Gastroesophageal sphincter (tissue), 4 donors: ENCODE results near the gene DIS3L. TPM values are rescaled to one million over a fixed set of nuclear protein-coding genes. Genes with fewer than 3 reads are reported as not detected.
"Not testable (repeated sequence)": the region's sequence is repeated elsewhere in the genome, so short reads cannot be mapped to it uniquely, and the experiment has no call there.

Experiments
- ATAC-seq: fragments of 150-250 bp; one replicate; pipeline ENCODE4 v1.9.1; 2016; ENCODE audit warnings: mild to moderate bottlenecking, moderate library complexity
- H3K27ac ChIP-seq, 4 donors: fragments of 200-600 bp; sonication (generic) in 3 of 4; 1 replicate in 3 of 4; 2 replicates in 1 of 4; pipeline ENCODE4 v1.5.1; 2016 to 2019
- H3K27me3 ChIP-seq: fragments of 200-600 bp; sonication (generic); one replicate; pipeline ENCODE4 v1.5.1; 2019
- H3K36me3 ChIP-seq, 2 donors: fragments of 200-600 bp; sonication (generic); one replicate each; pipeline ENCODE4 v1.5.1; 2019; ENCODE audit warnings: control low read depth in 1 of 2
- H3K4me1 ChIP-seq, 3 donors: fragments of 200-600 bp; sonication (generic); 1 replicate in 2 of 3; 2 replicates in 1 of 3; pipeline ENCODE4 v1.5.1; 2016 to 2019; ENCODE audit warnings: control low read depth in 2 of 3
- H3K4me3 ChIP-seq, 2 donors: fragments of 200-600 bp; sonication (generic); one replicate each; pipeline ENCODE4 v1.5.1; 2019; ENCODE audit warnings: mild to moderate bottlenecking in 1 of 2, moderate library complexity in 1 of 2
- H3K9me3 ChIP-seq, 3 donors: fragments of 200-600 bp; sonication (generic); one replicate each; pipeline ENCODE4 v1.5.1; 2017 to 2019; ENCODE audit warnings: control low read depth in 2 of 3
- EP300 ChIP-seq: sonication (generic); formaldehyde crosslinking; IDR thresholded peaks from one replicate; pipeline ENCODE4 v1.6.1; 2017; ENCODE audit warnings: antibody characterized with exemption, mild to moderate bottlenecking
- POLR2A ChIP-seq, 2 donors: fragments of 450-650 bp; IDR thresholded peaks; one replicate each; pipeline ENCODE4 v1.6.1; 2017; ENCODE audit warnings: antibody characterized with exemption in 2 of 2, mild to moderate bottlenecking in 2 of 2, moderate library complexity in 1 of 2
- POLR2AphosphoS5 ChIP-seq: sonication (generic); formaldehyde crosslinking; IDR thresholded peaks from one replicate; pipeline ENCODE4 v1.6.1; 2017; ENCODE audit warnings: antibody characterized with exemption
- WGBS, 2 donors: methylation state at CpG; one replicate each; pipeline ENCODE4 v1.1.5; 2018; ENCODE audit warnings: low coverage in 1 of 2; 5-methylcytosine and 5-hydroxymethylcytosine counted together
- total RNA-seq, 4 donors: library from RNA; depleted of rRNA; stranded (reverse); fragments of >200 nt; gene quantifications; one replicate each; pipeline ENCODE4 v1.1.0, GENCODE V29; 2016
- TF ChIP-seq, protein P1 (sequence below), 4 experiments: fragments of 200-600 bp in 2 of 4; fragments of 450-650 bp in 2 of 4; sonication (generic) in 1 of 4; IDR thresholded peaks; one replicate each; pipeline ENCODE4 v1.5.1; 2017 to 2019; ENCODE audit warnings: antibody characterized with exemption in 4 of 4, mild to moderate bottlenecking in 2 of 4, moderate library complexity in 2 of 4

DIS3L gene
- total RNA-seq, 4 donors from 2014 or later, result 33.9 to 40.0 (median 35.2) TPM

DNA sequence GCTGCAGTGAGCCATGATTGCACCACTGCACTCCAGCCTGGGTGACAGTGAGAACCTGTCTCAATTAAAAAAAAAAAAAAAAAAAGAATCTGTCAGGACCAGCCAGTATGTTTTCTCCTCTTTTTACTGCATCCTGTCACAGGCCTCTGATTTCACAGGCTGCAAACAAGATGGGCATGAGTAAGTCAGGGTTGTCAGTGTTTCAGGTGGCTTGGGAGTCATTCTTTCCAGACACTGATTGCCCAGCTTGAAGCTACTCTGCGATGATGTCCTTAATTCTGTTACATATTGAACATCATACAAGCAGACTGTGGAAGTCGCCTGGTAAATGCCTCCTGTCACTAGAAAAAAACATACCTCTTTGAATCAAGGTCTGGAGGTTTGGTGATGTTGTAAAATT lies 18.8 kb downstream of the DIS3L start:
- peaks cover 0 to 99% of the 10 kb centered on the region in 2 donors for H3K36me3 ChIP-seq
- H3K27me3 ChIP-seq, result no peaks in the 10 kb centered on the region
- WGBS, 2 donors, result 91 to 100% methylated on average over 2 of the region's 2 CpGs
- TF ChIP-seq, protein P1, sequence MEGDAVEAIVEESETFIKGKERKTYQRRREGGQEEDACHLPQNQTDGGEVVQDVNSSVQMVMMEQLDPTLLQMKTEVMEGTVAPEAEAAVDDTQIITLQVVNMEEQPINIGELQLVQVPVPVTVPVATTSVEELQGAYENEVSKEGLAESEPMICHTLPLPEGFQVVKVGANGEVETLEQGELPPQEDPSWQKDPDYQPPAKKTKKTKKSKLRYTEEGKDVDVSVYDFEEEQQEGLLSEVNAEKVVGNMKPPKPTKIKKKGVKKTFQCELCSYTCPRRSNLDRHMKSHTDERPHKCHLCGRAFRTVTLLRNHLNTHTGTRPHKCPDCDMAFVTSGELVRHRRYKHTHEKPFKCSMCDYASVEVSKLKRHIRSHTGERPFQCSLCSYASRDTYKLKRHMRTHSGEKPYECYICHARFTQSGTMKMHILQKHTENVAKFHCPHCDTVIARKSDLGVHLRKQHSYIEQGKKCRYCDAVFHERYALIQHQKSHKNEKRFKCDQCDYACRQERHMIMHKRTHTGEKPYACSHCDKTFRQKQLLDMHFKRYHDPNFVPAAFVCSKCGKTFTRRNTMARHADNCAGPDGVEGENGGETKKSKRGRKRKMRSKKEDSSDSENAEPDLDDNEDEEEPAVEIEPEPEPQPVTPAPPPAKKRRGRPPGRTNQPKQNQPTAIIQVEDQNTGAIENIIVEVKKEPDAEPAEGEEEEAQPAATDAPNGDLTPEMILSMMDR (IDR thresholded peaks at IDR 0.05), result no peak
- no peak for TF ChIP-seq EP300
- no peak for TF ChIP-seq POLR2A (IDR thresholded peaks at IDR 0.05)
- TF ChIP-seq POLR2AphosphoS5, result no peak
- no peak for ATAC-seq
- H3K9me3 ChIP-seq, result no peaks in the 10 kb centered on the region
- no peak overlapping the region for H3K27ac ChIP-seq
- no peak overlapping the region for H3K4me3 ChIP-seq
- no peaks in the 10 kb centered on the region for H3K4me1 ChIP-seq

- TF ChIP-seq EP300 (no peak), POLR2AphosphoS5 (no peak), POLR2A (IDR thresholded peaks at IDR 0.05) (no peak)
- TF ChIP-seq, protein P1 (IDR thresholded peaks at IDR 0.05), result no peak
- Histone ChIP-seq H3K4me3 (no peak overlapping the region), H3K27me3 (no peaks in the 10 kb centered on the region), H3K36me3 (peaks cover 0 to 100% of the 10 kb centered on the region in 2 donors), H3K4me1 (no peaks in the 10 kb centered on the region), H3K9me3 (no peaks in the 10 kb centered on the region), H3K27ac (no peak overlapping the region)
- no peak for ATAC-seq
- WGBS, 2 donors, result 72 to 78% methylated on average over 12 of the region's 12 CpGs
Measured at GRCh38 chr15:66323312-66323928, 30.1 kb downstream of the DIS3L start.

- H3K27ac ChIP-seq, result no peak overlapping the region
- no peaks in the 10 kb centered on the region for H3K9me3 ChIP-seq
- H3K27me3 ChIP-seq, result no peaks in the 10 kb centered on the region
- no peak overlapping the region for H3K4me3 ChIP-seq
- TF ChIP-seq, protein P1 (IDR thresholded peaks at IDR 0.05), result no peak
- no peak for TF ChIP-seq EP300
- TF ChIP-seq POLR2A (IDR thresholded peaks at IDR 0.05), result no peak
- no peak for TF ChIP-seq POLR2AphosphoS5
- 78 to 88% methylated on average over 6 to 9 of the region's 11 CpGs for WGBS, 2 donors
- H3K4me1 ChIP-seq, result no peaks in the 10 kb centered on the region
- H3K36me3 ChIP-seq, result peaks cover 0 to 100% of the 10 kb centered on the region in 2 donors
- ATAC-seq, result no peak
Measured at GRCh38 chr15:66326051-66326450, 32.7 kb downstream of the DIS3L start.

DNA sequence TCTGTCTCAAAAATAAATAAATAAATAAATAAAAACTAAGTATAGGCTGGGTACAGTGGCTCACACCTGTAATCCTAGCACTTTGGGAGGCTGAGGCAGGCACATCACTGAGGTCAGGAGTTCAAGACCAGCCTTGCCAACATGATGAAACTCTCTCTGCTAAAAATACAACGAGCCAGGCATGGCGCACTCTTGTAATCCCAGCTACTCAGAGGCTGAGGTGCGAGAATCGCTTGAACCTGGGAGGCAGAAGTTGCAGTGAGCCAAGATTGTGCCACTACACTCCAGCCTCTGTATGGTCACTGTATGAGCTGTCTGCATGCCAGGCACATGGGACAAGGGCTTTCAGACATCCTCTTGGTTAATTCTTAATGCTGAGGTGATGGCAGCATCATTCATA lies 34.4 kb downstream of the DIS3L start:
- Histone ChIP-seq H3K4me3 (no peak overlapping the region), H3K36me3 (peaks cover 0 to 100% of the 10 kb centered on the region in 2 donors), H3K27me3 (no peaks in the 10 kb centered on the region), H3K27ac (no peak overlapping the region), H3K4me1 (no peaks in the 10 kb centered on the region), H3K9me3 (no peaks in the 10 kb centered on the region)
- WGBS, 2 donors, result 88 to 100% methylated on average over 2 to 4 of the region's 4 CpGs
- TF ChIP-seq EP300 (no peak), POLR2A (IDR thresholded peaks at IDR 0.05) (no peak)
- TF ChIP-seq, protein P1 (IDR thresholded peaks at IDR 0.05), result no peak
- no peak for ATAC-seq

DNA sequence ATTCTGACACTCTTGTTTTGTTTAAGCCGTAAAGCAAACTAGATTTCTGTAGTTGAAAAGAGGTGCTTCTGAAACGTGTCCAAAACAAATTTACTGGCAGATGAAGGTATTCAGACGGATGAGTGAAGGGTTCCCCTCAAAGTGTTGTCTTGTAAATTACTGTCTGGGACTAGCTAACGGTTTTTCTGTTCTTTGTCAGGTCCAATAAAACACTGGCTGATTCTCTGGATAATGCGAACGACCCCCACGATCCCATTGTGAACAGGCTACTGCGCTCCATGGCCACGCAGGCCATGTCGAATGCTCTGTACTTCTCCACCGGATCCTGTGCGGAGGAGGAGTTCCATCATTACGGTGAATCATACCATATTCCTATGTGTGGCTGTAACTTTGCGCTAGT lies 35.4 kb downstream of the DIS3L start:
- no peak for ATAC-seq
- Histone ChIP-seq H3K36me3 (peaks cover 0 to 100% of the 10 kb centered on the region in 2 donors), H3K4me3 (no peak overlapping the region), H3K4me1 (no peaks in the 10 kb centered on the region), H3K27ac (no peak overlapping the region), H3K9me3 (no peaks in the 10 kb centered on the region), H3K27me3 (no peaks in the 10 kb centered on the region)
- TF ChIP-seq EP300 (no peak), POLR2AphosphoS5 (no peak), POLR2A (IDR thresholded peaks at IDR 0.05) (no peak)
- TF ChIP-seq, protein P1 (IDR thresholded peaks at IDR 0.05), result no peak
- 87 to 91% methylated on average over 6 to 14 of the region's 14 CpGs for whole genome bisulfite sequencing, 2 donors

DNA sequence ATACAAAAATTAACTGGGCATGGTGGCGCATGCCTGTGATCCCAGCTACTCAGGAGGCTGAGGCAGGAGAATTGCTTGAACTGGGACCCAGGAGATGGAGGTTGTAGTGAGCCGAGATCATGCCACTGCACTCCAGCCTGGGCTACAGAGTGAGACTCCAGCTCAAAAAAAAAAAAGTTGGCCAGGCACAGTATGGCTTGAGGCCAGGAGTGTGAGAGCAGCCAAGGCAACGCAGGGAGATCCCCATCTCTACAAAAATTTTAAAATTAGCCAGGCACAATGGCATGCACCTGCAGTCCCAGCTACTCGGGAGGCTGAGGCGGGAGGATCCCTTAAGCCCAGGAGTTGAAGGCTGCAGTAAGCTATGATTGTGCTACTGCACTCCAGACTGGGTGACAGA lies 55.2 kb downstream of the DIS3L start:
- not testable (repeated sequence) for H3K4me3 ChIP-seq, H3K4me1 ChIP-seq, H3K9me3 ChIP-seq, ATAC-seq, H3K27me3 ChIP-seq, H3K27ac ChIP-seq
- peaks cover 0 to 73% of the 10 kb centered on the region in 2 donors for H3K36me3 ChIP-seq
- WGBS, 2 donors, result 47 to 100% methylated on average over 1 to 5 of the region's 5 CpGs
